ENCODE results near the gene FYB2.

The FYB2 gene

GRCh38 chr1:56819387-56819899 lies at the start of gene FYB2:
TSS of gene FYB2 (minus strand) at chr1:56819404. CDS start at chr1:56819290, 114 bp downstream.
- no peak for DNase-seq (ENCODE audit: low read depth)

- no peak for DNase-seq (ENCODE audit: low read depth)
Observed at GRCh38 chr1:56868761-56869160, 49.6 kb upstream of the FYB2 start.

DNA sequence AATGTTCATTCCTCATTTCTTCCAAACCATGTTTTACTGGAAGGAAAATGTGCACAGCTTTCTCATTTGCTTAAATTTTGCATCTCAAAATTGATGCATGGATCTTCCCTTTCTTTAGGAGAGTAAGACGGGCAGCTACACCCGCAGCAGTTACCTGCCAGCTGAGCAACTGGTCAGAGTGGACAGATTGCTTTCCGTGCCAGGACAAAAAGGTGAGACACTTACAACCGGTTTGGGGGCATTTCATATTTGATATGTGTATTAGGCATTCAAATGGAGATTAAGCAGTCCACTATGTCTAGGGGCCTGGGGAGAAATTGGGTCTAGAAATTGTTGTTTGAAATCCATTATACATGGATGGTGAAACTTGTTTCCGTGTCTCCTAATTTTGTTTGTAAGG lies 48.3 kb upstream of the FYB2 start:
- DNase-seq (ENCODE audit: low read depth) = no peak

DNA sequence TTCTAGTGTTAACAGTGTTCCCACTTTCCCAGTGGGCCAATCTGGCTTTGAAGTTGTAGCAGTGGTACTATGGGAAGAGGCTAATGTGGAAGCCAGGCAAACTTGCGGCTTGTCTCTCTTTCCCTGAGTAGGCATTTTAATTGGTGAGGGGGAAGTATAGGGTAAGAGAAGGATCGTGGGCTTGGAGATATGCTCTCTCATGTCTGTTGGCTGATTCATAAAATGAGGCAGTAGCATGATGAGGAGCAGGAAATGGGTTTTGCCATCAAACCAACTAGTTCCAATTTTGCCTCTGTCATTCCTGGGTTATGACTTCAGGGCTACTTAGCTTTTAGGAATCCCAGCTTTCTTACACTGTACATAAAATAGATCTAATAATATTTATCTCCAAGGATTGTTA lies 47.5 kb upstream of the FYB2 start:
- DNase-seq (ENCODE audit: low read depth) = no peak

- no peak for DNase-seq (ENCODE audit: low read depth)
Observed at GRCh38 chr1:56864430-56864829, 45.2 kb upstream of the FYB2 start.

DNA sequence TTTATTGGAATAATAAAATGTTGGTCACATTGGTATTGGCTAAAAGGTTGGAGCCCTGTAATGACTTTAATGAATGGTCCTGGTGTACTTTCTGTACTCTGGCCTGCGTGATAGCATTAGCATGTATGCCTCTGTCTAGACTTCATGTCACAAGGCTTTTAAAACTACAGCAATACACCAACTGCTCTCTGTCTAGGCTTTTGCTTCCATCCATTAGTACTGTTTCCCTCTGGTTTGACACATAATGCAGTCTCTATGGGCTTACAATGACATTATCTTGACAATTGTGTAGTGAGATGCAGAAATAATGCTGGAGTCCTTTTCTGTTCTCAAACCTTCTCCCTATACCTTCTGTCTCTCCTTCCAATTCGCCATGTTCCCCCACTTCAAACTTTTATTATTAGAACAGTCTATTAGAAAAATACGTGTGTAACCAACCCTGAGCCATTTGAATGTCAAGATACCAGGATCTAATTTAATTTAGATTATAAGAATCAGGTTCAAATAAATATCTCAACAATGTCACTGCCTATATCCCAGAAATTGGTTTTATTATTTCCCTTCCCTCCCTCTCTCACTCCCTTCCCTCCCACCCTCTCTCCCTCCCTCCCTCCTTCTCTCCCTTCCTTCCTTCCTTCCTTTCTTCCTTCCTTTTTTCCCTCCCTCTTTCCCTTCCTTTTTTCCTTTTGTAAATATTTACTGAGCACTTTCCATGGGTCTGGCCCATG lies 44.2 kb upstream of the FYB2 start:
- no peak for DNase-seq (ENCODE audit: low read depth)

GRCh38 chr1:56859287-56859686 lies 40.1 kb upstream of the FYB2 start:
- no peak for DNase-seq (ENCODE audit: low read depth)

GRCh38 chr1:56856186-56856585 lies 37.0 kb upstream of the FYB2 start:
- DNase-seq (ENCODE audit: low read depth) = no peak

- DNase-seq (ENCODE audit: low read depth) = no peak
Observed at GRCh38 chr1:56855190-56855589, 36.0 kb upstream of the FYB2 start.

- DNase-seq (ENCODE audit: low read depth) = no peak
Observed at GRCh38 chr1:56854521-56855099, 35.4 kb upstream of the FYB2 start, which contains the start of gene C8A. TSS of gene C8A (plus strand) at chr1:56854797. CDS start at chr1:56854902, 105 bp downstream.

- DNase-seq (ENCODE audit: low read depth) = no peak
Observed at GRCh38 chr1:56852476-56852875, 33.3 kb upstream of the FYB2 start.

- no peak for DNase-seq (ENCODE audit: low read depth)
Observed at GRCh38 chr1:56850922-56851321, 31.7 kb upstream of the FYB2 start.

DNA sequence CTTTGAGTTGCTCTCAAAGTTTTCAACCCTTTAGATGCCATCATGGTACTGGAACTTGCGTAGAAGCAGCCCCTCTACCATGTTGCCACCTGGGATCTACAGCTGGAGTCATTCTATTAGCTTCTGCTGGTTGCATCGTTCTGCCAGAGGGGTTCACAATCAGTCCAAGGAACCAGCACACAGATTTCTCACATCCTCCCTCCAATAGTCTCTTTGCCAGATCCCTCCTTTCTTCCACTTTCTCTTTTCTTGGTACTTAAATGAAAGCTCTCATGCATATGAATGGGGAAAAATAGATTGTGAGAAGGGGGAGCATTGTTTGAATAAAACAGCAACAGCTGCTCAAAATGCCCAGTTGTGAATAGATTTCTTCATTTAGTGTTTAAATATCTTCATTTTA lies 31.2 kb upstream of the FYB2 start:
- DNase-seq (ENCODE audit: low read depth) = no peak

GRCh38 chr1:56849750-56850149 lies 30.5 kb upstream of the FYB2 start:
- no peak for DNase-seq (ENCODE audit: low read depth)

- no peak for DNase-seq (ENCODE audit: low read depth)
Observed at GRCh38 chr1:56845343-56845742, 26.1 kb upstream of the FYB2 start.

DNA sequence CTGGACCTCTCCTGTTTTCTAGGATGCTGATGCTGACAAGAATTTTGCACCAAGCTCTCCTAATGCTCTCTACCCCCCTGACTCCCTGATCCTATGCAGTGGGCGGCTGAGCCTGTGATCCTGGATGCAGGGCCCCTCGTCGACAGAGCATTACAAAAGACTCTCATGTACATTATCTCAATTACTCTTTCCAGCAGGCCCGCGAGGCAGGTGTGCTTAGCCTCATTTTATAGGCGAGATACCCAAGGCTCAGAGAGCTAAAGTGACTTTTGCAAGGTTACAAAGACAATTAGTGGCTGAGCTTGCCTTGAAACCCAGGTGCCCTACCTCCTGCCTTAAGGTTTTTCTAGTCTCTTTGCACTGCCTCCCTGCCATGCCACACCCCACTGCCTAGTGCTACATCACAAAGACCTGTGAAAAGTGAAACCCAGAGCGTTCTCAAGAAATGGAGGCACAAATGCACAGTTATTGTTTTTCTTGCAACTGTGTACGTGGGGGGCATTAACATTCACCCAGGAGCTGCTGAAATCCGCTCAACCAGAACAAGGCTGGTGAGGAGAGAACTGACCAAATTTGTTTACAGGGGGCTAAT lies 25.4 kb upstream of the FYB2 start:
- no peak for DNase-seq (ENCODE audit: low read depth)

GRCh38 chr1:56843544-56843943 lies 24.3 kb upstream of the FYB2 start:
- no peak for DNase-seq (ENCODE audit: low read depth)

- DNase-seq (ENCODE audit: low read depth) = no peak
Observed at GRCh38 chr1:56838759-56839158, 19.6 kb upstream of the FYB2 start.

- no peak for DNase-seq (ENCODE audit: low read depth)
Observed at GRCh38 chr1:56837244-56837939, 18.2 kb upstream of the FYB2 start.

GRCh38 chr1:56836359-56836758 lies 17.2 kb upstream of the FYB2 start:
- DNase-seq (ENCODE audit: low read depth) = no peak

DNA sequence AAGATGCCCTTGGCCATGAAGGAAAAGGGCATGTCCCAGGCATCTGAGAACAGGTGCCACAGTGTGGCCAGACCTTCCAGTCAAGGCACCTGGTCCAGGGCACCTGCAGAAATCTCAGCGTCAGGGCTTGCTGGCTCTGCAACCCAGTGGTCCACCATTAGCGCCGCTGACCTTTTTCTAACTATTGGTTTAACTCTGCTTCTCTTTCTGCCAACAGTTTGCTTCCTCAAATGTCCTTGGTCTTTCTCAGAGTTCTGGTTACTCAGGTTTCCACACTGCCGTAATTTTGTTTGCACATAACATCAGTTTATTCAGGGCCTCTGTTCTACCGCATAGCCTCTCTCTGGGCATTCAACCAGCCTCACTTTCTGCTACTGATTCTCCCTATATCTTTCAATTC lies 16.5 kb upstream of the FYB2 start:
- no peak for DNase-seq (ENCODE audit: low read depth)

DNA sequence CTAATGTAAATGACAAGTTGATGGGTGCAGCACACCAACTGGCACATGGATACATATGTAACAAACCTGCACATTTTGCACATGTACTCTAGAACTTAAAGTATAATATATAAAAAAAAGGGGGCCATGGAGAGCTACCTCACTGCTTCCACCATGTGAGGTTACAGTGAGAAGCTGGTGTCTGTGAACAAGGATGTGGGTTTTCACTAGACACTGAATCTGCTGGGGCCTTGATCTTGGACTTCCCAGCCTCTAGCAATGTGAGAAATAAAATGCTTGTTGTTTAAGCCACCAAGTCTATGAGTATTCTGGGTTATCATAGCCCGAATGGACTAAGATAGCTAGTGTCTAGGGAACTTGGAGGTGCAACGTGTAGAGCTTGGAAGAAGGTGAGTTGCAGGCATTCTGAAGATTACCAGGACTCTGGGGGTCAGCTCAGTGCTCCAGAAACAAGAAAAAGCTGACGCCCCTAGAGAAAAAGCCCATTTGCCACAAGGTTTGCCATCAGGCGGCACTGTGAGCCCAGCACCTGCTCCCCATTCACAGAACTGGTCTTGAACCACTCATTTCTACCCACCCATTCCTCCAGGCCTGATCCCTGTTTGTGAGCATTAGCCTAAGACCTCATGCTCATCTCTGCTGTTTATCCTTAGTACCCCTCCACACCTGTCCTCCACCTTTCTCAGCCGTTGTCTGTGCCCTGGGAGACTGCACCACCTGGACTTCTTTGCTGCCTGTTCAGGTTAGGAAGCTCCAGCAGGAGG lies 15.1 kb upstream of the FYB2 start:
- DNase-seq (ENCODE audit: low read depth) = no peak

All from activated T-helper 9 cell treated with anti-CD3 and anti-CD28 coated beads, Interleukin-2, amount 50 U/mL, for 16 hours (primary cell).